ENCODE measurements around the gene CCDC27. TPM values are rescaled to one million over a fixed set of nuclear protein-coding genes. Genes with fewer than 3 reads are reported as not detected.
"Not testable (repeated sequence)": the region's sequence is repeated elsewhere in the genome, so short reads cannot be mapped to it uniquely, and the experiment has no call there.

The CCDC27 gene
- total RNA-seq, 1 experiment from 2014 or later, result not detected

- DNase-seq (ENCODE audit: low spot score), result no peak
Measured at GRCh38 chr1:3789421-3790300, 37.4 kb downstream of the CCDC27 start.

GRCh38 chr1:3790500-3790923 is 38.3 kb downstream of the CCDC27 start:
- no peak for DNase-seq (ENCODE audit: low spot score)

DNA sequence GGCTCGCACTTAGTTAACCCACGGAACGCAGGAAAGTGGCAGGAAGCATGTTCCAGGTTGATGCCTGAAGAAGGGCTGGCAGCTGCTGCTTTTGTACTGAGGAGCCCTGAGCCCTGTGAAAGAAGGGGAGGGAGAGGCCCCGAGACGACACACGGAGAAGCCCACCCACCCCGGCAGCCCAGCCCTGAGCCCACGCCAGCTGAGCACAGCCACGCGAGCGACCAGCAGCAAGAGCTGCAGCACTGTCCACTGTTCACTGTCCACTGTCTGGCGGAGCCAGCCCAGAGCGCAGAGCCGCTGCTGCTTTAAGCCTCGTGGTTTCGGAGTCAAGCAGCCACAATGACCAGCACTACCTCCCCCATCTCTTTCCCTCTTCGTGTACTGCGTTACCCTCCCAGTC is 38.7 kb downstream of the CCDC27 start:
- DNase-seq (ENCODE audit: low spot score), result no peak

DNA sequence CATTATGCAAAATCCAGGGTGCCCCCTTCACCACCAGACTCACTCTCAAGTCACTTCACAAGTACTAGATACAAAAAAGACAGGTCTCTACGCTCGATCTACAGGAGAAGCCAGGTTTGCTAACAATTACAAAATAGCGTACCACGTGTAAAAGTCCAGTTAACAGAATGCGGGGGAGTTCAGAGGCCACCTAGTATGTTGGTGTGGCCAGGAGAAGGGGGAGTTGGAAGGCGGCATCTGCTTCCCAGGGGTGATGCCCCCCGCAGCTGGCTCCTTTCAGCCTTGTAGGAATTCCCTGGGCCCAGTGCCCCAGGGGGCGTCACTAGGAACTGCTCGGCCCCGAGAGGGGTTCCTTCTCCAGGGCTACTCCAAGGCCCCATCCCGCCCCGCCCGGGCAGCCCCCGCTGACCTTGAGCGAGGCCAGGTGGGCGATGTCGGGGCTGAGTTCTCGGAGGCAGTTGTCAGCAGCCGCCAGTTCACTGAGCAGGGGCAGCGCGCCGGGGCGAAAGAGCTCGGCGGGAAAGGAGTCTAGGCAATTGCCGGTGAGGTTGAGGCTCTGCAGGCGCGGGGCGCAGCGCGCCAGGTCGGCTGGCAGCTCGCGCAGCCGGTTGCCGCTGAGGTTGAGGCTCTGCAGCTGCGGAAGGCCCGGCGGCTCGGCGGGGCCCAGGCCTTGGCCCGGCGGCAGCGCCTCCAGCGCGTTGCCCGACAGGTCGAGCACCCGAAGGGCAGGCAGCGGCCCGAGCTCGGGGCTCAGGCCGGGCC is 43.4 kb downstream of the CCDC27 start:
- no peak for DNase-seq (ENCODE audit: low spot score)

GRCh38 chr1:3796215-3797061 is 44.2 kb downstream of the CCDC27 start, which contains the start of gene LRRC47:
Gene LRRC47, minus strand, starts transcription at chr1:3796498. Its CDS starts 22 bp downstream, at chr1:3796476.
- peak; percentile 93 for DNase-seq (ENCODE audit: low spot score)

DNA sequence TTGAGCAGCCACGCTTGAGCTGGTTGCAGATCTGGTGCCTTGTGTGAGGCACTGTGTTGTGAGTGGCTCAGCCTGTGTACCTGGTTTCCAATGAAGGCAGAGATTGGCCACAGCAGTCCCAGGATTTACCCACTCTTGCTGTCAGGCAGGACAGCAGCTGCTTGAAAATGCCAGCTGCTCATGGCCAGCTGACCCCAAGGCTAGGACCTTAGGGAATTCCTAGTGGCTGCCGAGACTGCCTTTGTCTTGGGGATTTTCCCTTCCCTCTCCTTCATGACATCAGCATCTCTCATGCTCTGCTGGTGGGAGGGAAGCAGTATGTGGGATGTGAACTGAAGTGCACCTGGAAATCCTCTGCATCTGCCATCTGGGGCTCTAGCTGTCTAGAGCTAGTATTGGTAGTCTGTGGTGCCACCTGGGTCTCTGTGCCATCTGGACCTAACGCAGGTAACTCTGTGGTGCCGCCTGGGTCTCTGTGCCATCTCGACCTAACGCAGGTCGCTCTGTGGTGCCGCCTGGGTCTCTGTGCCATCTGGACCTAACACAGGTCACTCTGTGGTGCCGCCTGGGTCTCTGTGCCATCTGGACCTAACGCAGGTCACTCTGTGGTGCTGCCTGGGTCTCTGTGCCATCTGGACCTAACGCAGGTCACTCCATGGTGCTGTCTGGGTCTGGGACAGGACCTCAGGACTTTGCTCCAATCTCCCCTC is 47.9 kb downstream of the CCDC27 start:
- no peak for DNase-seq (ENCODE audit: low spot score)

DNA sequence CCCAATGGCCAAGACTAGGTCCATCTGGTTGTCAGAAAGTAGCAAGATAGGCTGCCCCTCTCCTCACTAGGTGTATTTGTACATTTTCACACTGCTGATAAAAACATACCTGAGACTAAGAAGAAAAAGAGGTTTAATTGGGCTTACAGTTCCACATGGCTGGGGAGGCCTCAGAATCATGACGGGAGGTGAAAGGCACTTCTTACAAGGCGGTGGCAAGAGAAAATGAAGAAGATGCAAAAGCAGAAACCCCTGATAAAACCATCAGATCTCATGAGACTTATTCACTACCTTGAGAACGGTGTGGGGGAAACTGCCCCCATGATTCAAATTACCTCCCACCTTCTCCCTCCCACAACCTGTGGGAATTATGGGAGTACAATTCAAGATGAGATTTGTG is 48.5 kb downstream of the CCDC27 start:
- DNase-seq (ENCODE audit: low spot score), result not testable (repeated sequence)

DNA sequence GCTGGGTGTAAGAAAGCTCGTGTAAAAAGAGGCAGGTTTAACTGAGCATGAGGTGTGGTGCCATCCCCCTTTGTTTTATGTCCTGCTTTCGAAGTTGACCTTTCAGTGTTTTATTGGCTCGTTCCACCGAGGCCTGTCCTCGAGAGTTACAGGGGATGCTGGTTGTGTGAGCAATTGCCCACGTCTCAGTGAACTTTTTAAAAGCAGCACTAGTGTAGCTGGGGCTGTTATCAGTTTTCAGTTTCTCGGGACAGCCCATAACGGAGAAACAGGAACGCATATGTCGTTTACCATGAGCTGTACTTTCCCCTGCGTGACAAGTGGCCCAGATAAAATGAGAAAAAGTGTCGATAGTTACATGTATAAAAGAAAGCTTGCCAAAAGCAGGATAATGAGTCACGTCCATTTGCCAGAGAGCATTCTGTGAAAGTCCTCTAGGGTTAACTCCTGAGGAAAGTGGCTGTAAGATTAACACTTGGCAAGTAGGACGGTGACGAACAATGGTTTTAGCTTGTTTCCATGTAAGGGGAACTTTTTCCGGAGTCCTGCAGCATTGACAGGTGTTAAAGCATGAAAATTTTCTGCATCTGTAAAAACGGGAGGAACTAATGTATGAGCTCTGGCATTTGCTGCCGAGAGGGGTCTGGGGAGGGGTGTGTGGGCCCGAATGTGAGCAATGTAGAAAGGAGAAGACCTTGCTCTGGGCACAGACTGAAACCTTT is 51.8 kb downstream of the CCDC27 start:
- DNase-seq (ENCODE audit: low spot score), result no peak

- not testable (repeated sequence) for DNase-seq (ENCODE audit: low spot score)
Measured at GRCh38 chr1:3804627-3804944, 52.3 kb downstream of the CCDC27 start.

DNA sequence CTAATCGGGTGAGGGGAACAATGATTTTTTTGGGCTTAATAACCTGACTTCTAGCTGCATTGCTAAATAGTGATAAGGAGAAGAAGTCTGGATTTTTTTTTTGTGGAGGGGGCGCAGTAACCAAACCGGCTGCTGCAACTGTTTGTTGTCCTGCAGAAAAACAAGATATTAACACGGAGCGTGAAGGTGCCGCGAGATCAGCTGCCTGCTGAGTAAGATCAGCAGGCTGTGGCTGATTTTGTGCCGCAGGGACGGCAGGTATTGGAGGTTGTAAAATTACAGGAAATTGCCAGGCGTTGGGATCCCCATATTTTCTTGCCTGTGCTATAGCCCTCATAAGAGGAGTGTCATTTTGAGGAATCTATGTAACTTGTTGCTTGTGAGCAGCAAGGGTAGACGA is 52.8 kb downstream of the CCDC27 start:
- DNase-seq (ENCODE audit: low spot score), result no peak

DNA sequence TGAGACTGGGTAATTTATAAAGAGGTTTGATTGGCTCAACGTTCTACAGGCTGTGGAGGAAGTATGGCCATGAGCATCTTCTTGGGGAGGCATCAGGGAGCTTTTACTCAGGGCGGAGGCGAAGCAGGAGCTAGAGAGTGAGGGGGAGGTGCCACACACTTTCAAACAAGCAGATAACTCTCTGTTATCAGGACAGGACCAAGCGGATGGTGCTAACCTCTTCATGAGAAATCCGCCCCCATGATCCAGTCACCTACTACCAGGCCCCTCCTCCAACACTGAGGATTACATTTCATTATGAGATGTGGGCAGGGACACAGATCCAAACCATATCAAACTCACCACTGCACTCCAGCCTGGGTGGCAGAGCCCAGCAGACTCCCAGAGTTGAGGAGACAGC is 55.5 kb downstream of the CCDC27 start:
- no peak for DNase-seq (ENCODE audit: low spot score)

DNA sequence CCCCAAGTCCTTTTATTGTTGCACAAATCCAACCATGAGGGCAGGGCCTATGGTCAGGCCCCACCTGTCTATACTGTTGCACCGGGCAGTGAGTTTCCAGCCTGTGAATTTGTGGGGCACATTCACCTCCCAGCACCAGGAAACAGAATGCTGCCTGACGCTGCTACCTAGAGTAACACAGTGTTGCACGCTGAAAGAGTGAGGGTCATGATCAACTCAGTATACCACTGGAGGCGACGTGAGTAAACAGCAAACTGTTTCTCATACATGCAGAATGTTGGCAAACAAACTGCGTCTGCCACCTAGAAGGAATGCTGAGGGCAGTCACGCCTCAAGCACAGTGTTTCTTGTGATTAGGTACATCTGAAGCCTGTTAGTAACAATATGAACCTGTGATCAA is 57.4 kb downstream of the CCDC27 start:
- no peak for DNase-seq (ENCODE audit: low spot score)

GRCh38 chr1:3810149-3810761 is 58.0 kb downstream of the CCDC27 start:
- not testable (repeated sequence) for DNase-seq (ENCODE audit: low spot score)

- no peak for DNase-seq (ENCODE audit: low spot score)
Measured at GRCh38 chr1:3811595-3811911, 59.3 kb downstream of the CCDC27 start.

DNA sequence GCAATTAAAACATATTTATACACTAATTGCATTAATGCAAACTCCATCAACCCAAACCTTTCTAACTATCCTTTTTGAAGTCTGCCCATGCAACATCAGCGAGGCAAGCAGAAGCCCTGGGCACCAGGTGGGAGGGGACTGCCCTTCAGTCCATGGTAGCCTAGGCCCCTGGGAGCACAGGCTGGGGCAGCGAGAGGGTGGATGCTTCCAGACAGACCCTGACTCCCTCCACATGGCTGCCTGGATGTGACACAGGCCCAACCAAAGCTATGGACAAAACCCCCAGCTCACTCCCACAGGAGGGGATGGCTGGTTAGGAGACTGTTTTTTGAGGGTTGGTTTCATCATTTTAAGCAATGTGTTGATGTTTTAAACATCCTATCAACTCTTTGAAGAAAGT is 61.8 kb downstream of the CCDC27 start:
- no peak for DNase-seq (ENCODE audit: low spot score)

DNA sequence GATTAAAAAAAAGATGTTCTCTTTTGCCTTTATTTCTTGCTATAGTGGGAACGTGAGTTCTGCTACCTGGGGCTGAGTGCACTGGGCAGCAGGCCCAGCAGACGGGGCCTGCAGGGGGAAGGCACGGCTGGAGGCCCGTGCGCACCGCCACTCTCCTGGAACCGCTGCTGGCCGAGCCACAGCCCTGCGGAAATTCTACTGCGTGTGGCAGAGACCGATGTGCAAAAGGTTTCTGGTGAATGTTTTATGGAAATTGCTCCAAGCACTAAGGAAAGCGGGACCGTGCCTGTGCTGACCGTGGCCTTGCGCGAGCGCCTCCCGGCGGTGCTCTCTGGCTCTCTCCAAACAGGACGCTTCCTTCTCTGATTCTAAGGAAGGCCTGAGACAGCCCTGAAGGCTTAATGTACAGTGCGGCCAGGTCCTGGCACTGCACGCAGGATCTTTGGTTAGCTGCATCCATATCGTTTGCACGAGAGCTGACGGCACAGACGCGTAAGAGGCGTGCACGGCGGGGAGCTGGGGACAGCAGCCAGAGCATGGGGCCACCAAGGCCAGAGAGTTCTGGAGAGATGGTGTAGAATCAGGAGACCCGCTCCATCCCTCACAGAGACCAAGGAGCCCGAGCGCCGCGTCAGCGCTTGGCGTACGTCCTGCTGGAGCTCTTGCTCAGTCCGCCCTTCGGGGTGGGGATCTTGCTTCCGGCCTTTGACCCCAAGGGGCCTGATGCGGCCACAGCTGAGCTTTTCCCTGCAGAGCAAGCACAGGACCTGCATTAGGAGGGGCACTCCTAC is 62.7 kb downstream of the CCDC27 start:
- DNase-seq (ENCODE audit: low spot score), result no peak

GRCh38 chr1:3816331-3817137 is 64.3 kb downstream of the CCDC27 start:
- no peak for DNase-seq (ENCODE audit: low spot score)

- no peak for DNase-seq (ENCODE audit: low spot score)
Measured at GRCh38 chr1:3817138-3817740, 65.0 kb downstream of the CCDC27 start.
